ENCODE measurements around the gene IFI27.

GRCh38 chr14:94074534-94074933 is 36.0 kb upstream of the IFI27 start:
- no peak for TF ChIP-seq CTCF (IDR thresholded peaks at IDR 0.05; ENCODE audit: low read length)
- TF ChIP-seq EZH2 (optimal IDR thresholded peaks at IDR 0.05; ENCODE audit: low read depth, low read length), result no peak
- TF ChIP-seq EZH2phosphoT487 (IDR thresholded peaks at IDR 0.05; ENCODE audit: low read length), result no peak
